Calu3 (cell line): Measurements from ENCODE around the gene CATSPER1. TPM values are rescaled to one million over a fixed set of nuclear protein-coding genes. Genes with fewer than 3 reads are reported as not detected.

Experiments
- BruUV-seq: library from RNA; stranded (reverse); fragments of 400-500 nt; replicated peaks from 2 replicates; lab custom pipeline; 2021; lab: Mats Ljungman, UMichigan
- CTCF ChIA-PET: fragments of 300-600 bp; sonication (Branson Sonifier 250); formaldehyde crosslinking; loops from one replicate; lab custom pipeline; 2022; ENCODE audit warnings: antibody characterized with exemption; lab: Charles Lee
- DNase-seq: peaks from one replicate; pipeline ENCODE4 v3.0.0; 2022
- H3K27ac Mint-ChIP-seq: one replicate; pipeline ENCODE4 v1.8.0; 2022; ENCODE audit warnings: mixed read lengths; ENCODE audit not compliant: unreplicated experiment
- H3K27me3 Mint-ChIP-seq: one replicate; pipeline ENCODE4 v1.8.0; 2022; ENCODE audit warnings: mixed read lengths; ENCODE audit not compliant: unreplicated experiment
- H3K36me3 Mint-ChIP-seq: one replicate; pipeline ENCODE4 v1.8.0; 2022; ENCODE audit warnings: mild to moderate bottlenecking, moderate library complexity, mixed read lengths; ENCODE audit not compliant: insufficient read depth, unreplicated experiment
- H3K4me1 Mint-ChIP-seq: one replicate; pipeline ENCODE4 v1.8.0; 2022; ENCODE audit warnings: mild to moderate bottlenecking, low read depth, mixed read lengths; ENCODE audit not compliant: unreplicated experiment
- H3K4me3 Mint-ChIP-seq: one replicate; pipeline ENCODE4 v1.8.0; 2022; ENCODE audit warnings: mild to moderate bottlenecking, low read depth, moderate library complexity, mixed read lengths; ENCODE audit not compliant: unreplicated experiment
- H3K9me3 Mint-ChIP-seq: one replicate; pipeline ENCODE4 v1.8.0; 2022; ENCODE audit warnings: low read depth, mixed read lengths; ENCODE audit not compliant: unreplicated experiment
- intact Hi-C: fragments of 100-400 bp; cut with micrococcal nuclease; formaldehyde crosslinking; loops from one replicate; pipeline ENCODE4 v1.10.0; 2022; ENCODE audit not compliant: unreplicated experiment
- total RNA-seq: library from RNA; stranded (reverse); gene quantifications from 2 replicates; pipeline ENCODE4 v1.2.3, GENCODE V29; 2022
- TF ChIP-seq, protein P1 (sequence below): fragments of 200-600 bp; IDR thresholded peaks from one replicate; pipeline ENCODE4 v1.8.0; 2022; ENCODE audit warnings: antibody characterized with exemption; ENCODE audit not compliant: unreplicated experiment

The CATSPER1 gene
- total RNA-seq, 1 experiment from 2014 or later: 1.0 TPM

DNA sequence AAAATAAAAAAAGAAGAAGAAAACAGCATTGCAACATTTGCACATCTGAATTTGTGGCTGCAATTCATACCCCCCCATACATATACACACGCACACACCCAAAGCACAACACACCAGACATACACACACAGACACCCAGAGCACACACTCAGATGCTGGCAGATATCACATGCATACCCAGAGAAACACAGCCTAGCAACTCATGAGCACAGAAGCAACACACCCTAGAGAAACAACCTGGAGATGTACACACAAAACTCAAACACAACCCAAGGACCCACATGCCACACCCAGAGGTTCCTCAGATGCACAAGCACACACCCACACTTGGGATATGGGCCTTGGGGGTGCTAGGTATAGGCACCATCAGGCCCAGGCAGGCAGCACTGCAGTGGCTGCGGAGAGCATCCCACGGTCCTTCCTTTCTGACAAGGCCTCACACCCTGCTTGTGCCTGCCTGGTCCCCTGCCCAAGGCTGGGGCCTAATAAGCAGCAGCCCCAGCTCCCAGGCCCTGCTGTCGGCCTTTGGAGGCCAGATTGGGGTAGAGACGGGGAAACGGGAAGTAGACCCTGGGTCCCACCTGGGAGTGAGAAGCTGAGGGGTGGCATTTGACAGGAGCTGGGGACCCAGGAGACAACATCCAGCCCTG, 11.3 kb downstream of the CATSPER1 start:
- intact Hi-C loops: no loop called here
- Mint-ChIP-seq H3K4me1 (peaks cover 36% of the 10 kb centered on the region), H3K27ac (peak overlapping the region; percentile 21), H3K36me3 (peaks cover 33% of the 10 kb centered on the region), H3K27me3 (no peaks in the 10 kb centered on the region), H3K4me3 (peak overlapping the region; percentile 16), H3K9me3 (no peaks in the 10 kb centered on the region)
- no TSS peak for BruUV-seq
- no peak for DNase-seq
- CTCF ChIA-PET: interaction anchor here (0.6 to 0.8 kb wide), 2 partner anchors 12 to 197 kb away, joined by 3 read pairs; partner anchors contain the start of gene CATSPER1
- TF ChIP-seq, protein P1, sequence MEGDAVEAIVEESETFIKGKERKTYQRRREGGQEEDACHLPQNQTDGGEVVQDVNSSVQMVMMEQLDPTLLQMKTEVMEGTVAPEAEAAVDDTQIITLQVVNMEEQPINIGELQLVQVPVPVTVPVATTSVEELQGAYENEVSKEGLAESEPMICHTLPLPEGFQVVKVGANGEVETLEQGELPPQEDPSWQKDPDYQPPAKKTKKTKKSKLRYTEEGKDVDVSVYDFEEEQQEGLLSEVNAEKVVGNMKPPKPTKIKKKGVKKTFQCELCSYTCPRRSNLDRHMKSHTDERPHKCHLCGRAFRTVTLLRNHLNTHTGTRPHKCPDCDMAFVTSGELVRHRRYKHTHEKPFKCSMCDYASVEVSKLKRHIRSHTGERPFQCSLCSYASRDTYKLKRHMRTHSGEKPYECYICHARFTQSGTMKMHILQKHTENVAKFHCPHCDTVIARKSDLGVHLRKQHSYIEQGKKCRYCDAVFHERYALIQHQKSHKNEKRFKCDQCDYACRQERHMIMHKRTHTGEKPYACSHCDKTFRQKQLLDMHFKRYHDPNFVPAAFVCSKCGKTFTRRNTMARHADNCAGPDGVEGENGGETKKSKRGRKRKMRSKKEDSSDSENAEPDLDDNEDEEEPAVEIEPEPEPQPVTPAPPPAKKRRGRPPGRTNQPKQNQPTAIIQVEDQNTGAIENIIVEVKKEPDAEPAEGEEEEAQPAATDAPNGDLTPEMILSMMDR: no peak

GRCh38 chr11:66013762-66014100, 12.5 kb downstream of the CATSPER1 start:
- no peak overlapping the region for H3K27ac Mint-ChIP-seq
- H3K36me3 Mint-ChIP-seq: peaks cover 34% of the 10 kb centered on the region
- TF ChIP-seq, protein P1: no peak
- BruUV-seq: no TSS peak
- H3K27me3 Mint-ChIP-seq: no peaks in the 10 kb centered on the region
- H3K4me1 Mint-ChIP-seq: peaks cover 36% of the 10 kb centered on the region
- CTCF ChIA-PET: interaction anchor here (1.0 to 1.2 kb wide), 3 partner anchors 9 to 31 kb away, joined by 3 to 7 read pairs (median 5); partner anchors contain the start of gene BANF1
- intact Hi-C loops: no loop called here
- no peak for DNase-seq
- no peaks in the 10 kb centered on the region for H3K9me3 Mint-ChIP-seq
- peak overlapping the region; percentile 30 for H3K4me3 Mint-ChIP-seq

DNA sequence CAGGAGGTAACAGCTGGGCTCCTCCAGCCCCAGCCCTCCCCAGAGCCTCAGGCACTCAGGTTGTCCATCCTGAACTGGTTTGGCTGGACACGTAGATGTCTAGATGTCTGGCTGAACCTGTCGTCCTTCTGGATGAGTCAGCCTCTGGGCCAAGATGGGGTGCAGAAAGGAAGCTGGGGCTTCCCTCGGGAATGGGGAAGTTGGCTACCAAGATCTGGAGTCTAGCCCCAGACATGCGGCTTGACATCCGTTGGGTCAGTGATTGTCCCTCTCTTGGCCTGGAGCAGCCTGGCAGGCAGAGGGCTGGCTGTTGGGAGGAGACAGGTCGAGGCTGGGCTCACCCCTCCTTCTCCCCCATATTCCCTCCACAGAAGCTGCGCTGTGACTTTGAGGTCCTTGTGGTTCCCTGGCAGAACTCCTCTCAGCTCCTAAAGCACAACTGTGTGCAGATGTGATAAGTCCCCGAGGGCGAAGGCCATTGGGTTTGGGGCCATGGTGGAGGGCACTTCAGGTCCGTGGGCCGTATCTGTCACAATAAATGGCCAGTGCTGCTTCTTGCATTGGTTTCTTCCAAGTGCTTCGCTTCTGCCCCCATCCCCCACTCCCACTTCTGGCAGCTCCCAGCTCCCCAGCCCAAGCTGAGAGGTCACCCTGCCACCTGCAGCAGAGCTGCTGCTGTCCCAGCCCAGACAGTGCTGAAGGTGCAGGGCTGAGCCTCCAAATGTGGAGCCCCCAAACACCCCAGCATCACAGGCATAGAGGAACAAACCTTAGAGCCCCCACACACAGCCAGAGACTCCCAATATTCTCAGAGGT, 13.1 kb downstream of the CATSPER1 start:
- H3K4me1 Mint-ChIP-seq: peaks cover 36% of the 10 kb centered on the region
- no peaks in the 10 kb centered on the region for H3K27me3 Mint-ChIP-seq
- peak; percentile 67 for DNase-seq
- peaks cover 40% of the 10 kb centered on the region for H3K36me3 Mint-ChIP-seq
- TF ChIP-seq, protein P1: no peak
- intact Hi-C loops: no loop called here
- no TSS peak for BruUV-seq
- H3K27ac Mint-ChIP-seq: no peak overlapping the region
- peak overlapping the region; percentile 30 for H3K4me3 Mint-ChIP-seq
- H3K9me3 Mint-ChIP-seq: no peaks in the 10 kb centered on the region
- CTCF ChIA-PET: interaction anchor here (0.9 to 1.2 kb wide), 4 partner anchors 8 to 32 kb away, joined by 3 to 7 read pairs (median 4); partner anchors contain the start of gene BANF1

DNA sequence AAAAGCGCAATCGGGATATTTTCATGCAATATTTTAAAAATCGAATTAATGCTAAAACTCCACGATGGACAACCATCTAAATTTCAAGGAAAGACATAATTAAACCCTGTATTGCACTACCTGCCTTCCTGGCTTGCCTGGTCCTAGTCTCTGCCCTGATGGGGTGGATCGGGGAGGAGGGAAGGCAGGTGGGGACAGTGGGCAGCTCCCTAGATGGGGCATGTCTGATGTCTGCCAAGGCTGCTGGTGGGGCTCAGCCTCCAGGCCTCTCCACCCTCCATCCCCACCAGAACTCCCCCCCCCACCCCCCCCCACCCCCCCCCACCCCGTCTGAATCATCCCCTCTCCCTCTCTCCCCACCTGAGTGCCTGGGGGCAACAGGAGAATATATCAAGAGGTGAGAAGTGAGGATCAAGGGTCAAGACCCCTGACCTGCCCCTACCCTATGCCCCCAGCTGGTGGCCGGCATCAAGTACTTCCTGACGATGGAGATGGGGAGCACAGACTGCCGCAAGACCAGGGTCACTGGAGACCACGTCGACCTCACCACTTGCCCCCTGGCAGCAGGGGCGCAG, 13.8 kb downstream of the CATSPER1 start:
- Mint-ChIP-seq H3K4me3 (peak overlapping the region; percentile 57), H3K27ac (no peak overlapping the region), H3K9me3 (no peaks in the 10 kb centered on the region), H3K27me3 (no peaks in the 10 kb centered on the region), H3K36me3 (peaks cover 43% of the 10 kb centered on the region), H3K4me1 (peaks cover 36% of the 10 kb centered on the region)
- no peak for DNase-seq
- no TSS peak for BruUV-seq
- intact Hi-C loops: no loop called here
- TF ChIP-seq, protein P1: no peak
- CTCF ChIA-PET: interaction anchor here (0.9 to 1.2 kb wide), 4 partner anchors 9 to 33 kb away, joined by 3 to 5 read pairs (median 4); partner anchors contain the start of gene BANF1
